Measurements from ENCODE around the gene HOXC4.

GRCh38 chr12:54074308-54074707 is 20.7 kb downstream of the HOXC4 start:
- TF ChIP-seq CTCF (IDR thresholded peaks at IDR 0.05), result no peak
- TF ChIP-seq POLR2AphosphoS5 (IDR thresholded peaks at IDR 0.05; ENCODE audit: insufficient read depth in 1 of 2, low read depth in 1 of 2), result no peak

Data from vagina (tissue), 2 donors.